GM19324 (cell line): ENCODE measurements around the gene DAZAP2.
"Not testable (repeated sequence)": the region's sequence is repeated elsewhere in the genome, so short reads cannot be mapped to it uniquely, and the experiment has no call there.

Experiments used
- ATAC-seq: cut with Tn5 transposase; IDR thresholded peaks from one replicate; pipeline ENCODE4 v1.9.1; 2021; ENCODE audit warnings: mild to moderate bottlenecking, moderate library complexity; ENCODE audit not compliant: unreplicated experiment, low FRiP score

DAZAP2 gene

GRCh38 chr12:51216642-51217041 lies 22.0 kb upstream of the DAZAP2 start:
- ATAC-seq: no peak

- peak; percentile 41 for ATAC-seq
Measured at GRCh38 chr12:51217133-51217967, 21.3 kb upstream of the DAZAP2 start.

GRCh38 chr12:51217968-51218606 lies 20.5 kb upstream of the DAZAP2 start, which contains the start of gene POU6F1:
POU6F1 (minus strand) TSS chr12:51218062; CDS start chr12:51206836, 11,226 bp downstream.
- ATAC-seq: peak; percentile 64

GRCh38 chr12:51218607-51219161 lies 19.9 kb upstream of the DAZAP2 start:
- no peak for ATAC-seq

GRCh38 chr12:51219322-51219721 lies 19.3 kb upstream of the DAZAP2 start:
- ATAC-seq: no peak

- not testable (repeated sequence) for ATAC-seq
Measured at GRCh38 chr12:51219857-51220256, 18.8 kb upstream of the DAZAP2 start.

- no peak for ATAC-seq
Measured at GRCh38 chr12:51222461-51222860, 16.2 kb upstream of the DAZAP2 start.

GRCh38 chr12:51224625-51225024 lies 14.0 kb upstream of the DAZAP2 start:
- ATAC-seq: no peak

- no peak for ATAC-seq
Measured at GRCh38 chr12:51225234-51225633, 13.4 kb upstream of the DAZAP2 start.

- ATAC-seq: no peak
Measured at GRCh38 chr12:51225771-51226170, 12.9 kb upstream of the DAZAP2 start.

GRCh38 chr12:51227112-51227511 lies 11.5 kb upstream of the DAZAP2 start:
- ATAC-seq: not testable (repeated sequence)

GRCh38 chr12:51227962-51228361 lies 10.7 kb upstream of the DAZAP2 start:
- no peak for ATAC-seq

- no peak for ATAC-seq
Measured at GRCh38 chr12:51229116-51229809, 9.4 kb upstream of the DAZAP2 start.

- ATAC-seq: no peak
Measured at GRCh38 chr12:51232642-51233041, 6.0 kb upstream of the DAZAP2 start.

GRCh38 chr12:51234530-51234929 lies 4.1 kb upstream of the DAZAP2 start:
- ATAC-seq: no peak

GRCh38 chr12:51238037-51238509 lies 553 bp upstream of the DAZAP2 start:
- peak; percentile 9 for ATAC-seq

GRCh38 chr12:51240971-51241370 lies 2.3 kb downstream of the DAZAP2 start:
- ATAC-seq: no peak

GRCh38 chr12:51242120-51242519 lies 3.5 kb downstream of the DAZAP2 start:
- no peak for ATAC-seq

- no peak for ATAC-seq
Measured at GRCh38 chr12:51242876-51243275, 4.2 kb downstream of the DAZAP2 start.

GRCh38 chr12:51244269-51244668 lies 5.6 kb downstream of the DAZAP2 start:
- no peak for ATAC-seq
